Left ventricle myocardium inferior (tissue), 1 donor: ENCODE results near the gene SNF8. TPM values are rescaled to one million over a fixed set of nuclear protein-coding genes. Genes with fewer than 3 reads are reported as not detected.

Experiments used
- DNase-seq: peaks from one replicate; pipeline ENCODE4 v3.0.0-alpha.2; 2020
- H3K27ac ChIP-seq: fragments of 200-600 bp; replicated peaks from 2 replicates; pipeline ENCODE4 v1.8.0; 2021
- H3K27me3 ChIP-seq: fragments of 200-600 bp; 2 replicates; pipeline ENCODE4 v1.8.0; 2021; ENCODE audit warnings: low read depth
- H3K36me3 ChIP-seq: fragments of 200-600 bp; 2 replicates; pipeline ENCODE4 v1.8.0; 2021
- H3K4me1 ChIP-seq: fragments of 200-600 bp; 2 replicates; pipeline ENCODE4 v1.8.0; 2021
- H3K4me3 ChIP-seq: fragments of 200-600 bp; 2 replicates; pipeline ENCODE4 v1.8.0; 2021; ENCODE audit warnings: mild to moderate bottlenecking, moderate library complexity
- H3K9me3 ChIP-seq: fragments of 200-600 bp; replicated peaks from 2 replicates; pipeline ENCODE4 v1.8.0; 2021
- CTCF ChIP-seq: fragments of 200-600 bp; IDR thresholded peaks from 2 replicates; pipeline ENCODE4 v1.8.0; 2021; ENCODE audit warnings: antibody characterized with exemption, mild to moderate bottlenecking, borderline replicate concordance
- intact Hi-C: fragments of 100-400 bp; cut with micrococcal nuclease; formaldehyde crosslinking; loops from one replicate; pipeline ENCODE4 v1.11.0; 2022
- total RNA-seq: library from RNA; stranded (reverse); fragmentation: NEBNext Ultra II Directional; extraction: Animal tissue kit (Norgen Biotek cat#: 25700); gene quantifications from one replicate; pipeline ENCODE4 v1.2.1, GENCODE V29; 2021
- donor health status: DM: no; HTN: yes; CAD: no; lungs with severe emphysema.

Gene SNF8
- total RNA-seq, 1 donor from 2014 or later = 111 TPM

GRCh38 chr17:48883171-48883570 is 61.5 kb downstream of the SNF8 start:
- peaks cover 15% of the 10 kb centered on the region for H3K4me1 ChIP-seq
- H3K4me3 ChIP-seq = no peak overlapping the region
- no peaks in the 10 kb centered on the region for H3K36me3 ChIP-seq
- H3K27me3 ChIP-seq = no peaks in the 10 kb centered on the region
- intact Hi-C loops = loop anchor here (10.0 kb wide), 2 partner anchors 152 to 208 kb away; no protein-coding TSS in a partner anchor
- H3K9me3 ChIP-seq = no peaks in the 10 kb centered on the region
- TF ChIP-seq CTCF = no peak
- no peak overlapping the region for H3K27ac ChIP-seq
- no peak for DNase-seq

GRCh38 chr17:48882272-48882671 is 62.4 kb downstream of the SNF8 start:
- no peaks in the 10 kb centered on the region for H3K27me3 ChIP-seq
- TF ChIP-seq CTCF = no peak
- H3K4me1 ChIP-seq = peaks cover 22% of the 10 kb centered on the region
- no peaks in the 10 kb centered on the region for H3K9me3 ChIP-seq
- no peak overlapping the region for H3K4me3 ChIP-seq
- no peak overlapping the region for H3K27ac ChIP-seq
- H3K36me3 ChIP-seq = no peaks in the 10 kb centered on the region
- intact Hi-C loops = loop anchor here (10.0 kb wide), 2 partner anchors 153 to 207 kb away; no protein-coding TSS in a partner anchor
- no peak for DNase-seq

Other genes with a start within 250 kb of the SNF8 start
- not detected for gene PRAC1, start 222.3 kb downstream of the SNF8 start, total RNA-seq
- gene PRAC2, start 221.7 kb downstream of the SNF8 start, total RNA-seq = not detected
- not detected for gene HOXB13, start 216.1 kb downstream of the SNF8 start, total RNA-seq
- not detected for gene TTLL6, start 127.6 kb downstream of the SNF8 start, total RNA-seq
- 312 TPM for gene CALCOCO2, start 113.8 kb downstream of the SNF8 start, total RNA-seq
- 466 TPM for gene ATP5MC1, start 52.1 kb downstream of the SNF8 start, total RNA-seq
- gene UBE2Z, start 36.4 kb downstream of the SNF8 start, total RNA-seq = 39.4 TPM
- not detected for gene GIP, start 23.8 kb upstream of the SNF8 start, total RNA-seq
- gene IGF2BP1, start 52.5 kb upstream of the SNF8 start, total RNA-seq = not detected
- not detected for gene B4GALNT2, start 187.9 kb upstream of the SNF8 start, total RNA-seq